GM19463 (cell line): ENCODE data around the gene TGDS.
"Not testable (repeated sequence)": the region's sequence is repeated elsewhere in the genome, so short reads cannot be mapped to it uniquely, and the experiment has no call there.

Experiments
- ATAC-seq: cut with Tn5 transposase; IDR thresholded peaks from one replicate; pipeline ENCODE4 v1.9.1; 2021; ENCODE audit warnings: mild to moderate bottlenecking, moderate library complexity; ENCODE audit not compliant: unreplicated experiment

The TGDS gene

DNA sequence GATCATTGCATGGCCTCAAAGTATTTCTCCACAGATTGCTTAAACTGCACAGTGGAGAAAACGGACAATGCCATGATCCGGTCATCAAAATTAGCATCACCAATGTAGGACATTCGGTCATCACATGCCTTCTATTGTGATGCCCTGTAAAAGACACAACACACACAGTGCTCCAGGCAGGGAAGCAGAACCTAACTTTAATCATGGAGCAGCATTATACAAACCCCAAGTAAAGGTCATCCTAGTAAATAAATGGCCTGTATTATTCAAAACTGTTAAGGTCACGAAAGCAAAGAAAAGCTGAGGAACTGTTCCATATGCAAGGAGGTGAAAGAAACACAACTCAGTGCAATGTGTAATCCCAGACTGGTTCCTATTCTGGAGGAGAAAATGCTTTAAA, 42.2 kb downstream of the TGDS start:
- ATAC-seq, result no peak

DNA sequence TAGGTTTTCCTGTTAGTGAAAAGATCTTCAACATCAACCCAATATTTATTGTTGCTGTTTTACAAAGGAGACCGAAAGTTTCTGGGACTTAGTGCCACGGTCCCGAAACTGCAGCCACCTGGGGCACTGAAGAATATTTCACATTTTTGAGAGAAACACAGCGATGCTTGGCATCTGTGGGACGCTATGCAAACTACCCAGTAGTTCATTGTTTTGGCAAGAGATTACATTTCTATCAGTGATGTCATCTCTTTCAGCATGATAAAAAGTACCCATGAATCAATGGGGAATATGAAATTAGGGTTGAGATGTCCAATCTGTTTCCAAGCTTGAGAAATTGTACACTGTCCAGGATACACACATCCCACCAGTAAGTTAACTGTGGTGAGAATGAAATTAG, 43.9 kb downstream of the TGDS start:
- no peak for ATAC-seq

DNA sequence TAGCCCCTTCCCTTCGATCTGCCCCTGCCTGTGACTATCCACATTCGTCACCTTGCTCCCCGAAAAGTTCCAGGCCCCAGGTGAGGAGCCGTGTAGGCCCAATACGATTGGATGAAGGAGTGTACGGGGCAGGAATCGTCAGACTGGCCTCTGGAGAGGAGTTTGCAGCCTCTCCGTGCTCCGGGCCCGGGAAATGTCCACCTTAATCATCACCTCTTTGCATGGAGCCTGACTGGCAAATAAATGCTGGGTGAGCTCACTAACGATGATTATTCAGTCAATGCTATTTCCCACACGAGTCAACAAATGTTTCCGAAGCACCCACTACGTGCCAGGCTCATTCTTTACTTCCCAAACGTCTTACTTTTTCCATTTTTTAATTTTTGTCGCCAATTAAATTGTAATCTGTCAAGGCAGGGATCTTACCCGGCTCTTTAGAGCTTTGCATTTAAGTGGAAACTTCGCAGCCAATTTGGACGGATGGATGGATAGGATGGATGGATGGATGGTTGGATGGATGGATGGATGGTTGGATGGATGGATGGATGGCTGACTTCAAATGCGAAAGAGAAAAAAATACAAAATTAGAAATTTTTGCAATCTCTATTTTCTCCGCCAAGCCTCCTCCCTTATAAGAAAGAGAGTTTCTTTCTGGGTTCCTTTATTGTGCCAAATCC, 45.8 kb downstream of the TGDS start:
- peak; percentile 5 for ATAC-seq

DNA sequence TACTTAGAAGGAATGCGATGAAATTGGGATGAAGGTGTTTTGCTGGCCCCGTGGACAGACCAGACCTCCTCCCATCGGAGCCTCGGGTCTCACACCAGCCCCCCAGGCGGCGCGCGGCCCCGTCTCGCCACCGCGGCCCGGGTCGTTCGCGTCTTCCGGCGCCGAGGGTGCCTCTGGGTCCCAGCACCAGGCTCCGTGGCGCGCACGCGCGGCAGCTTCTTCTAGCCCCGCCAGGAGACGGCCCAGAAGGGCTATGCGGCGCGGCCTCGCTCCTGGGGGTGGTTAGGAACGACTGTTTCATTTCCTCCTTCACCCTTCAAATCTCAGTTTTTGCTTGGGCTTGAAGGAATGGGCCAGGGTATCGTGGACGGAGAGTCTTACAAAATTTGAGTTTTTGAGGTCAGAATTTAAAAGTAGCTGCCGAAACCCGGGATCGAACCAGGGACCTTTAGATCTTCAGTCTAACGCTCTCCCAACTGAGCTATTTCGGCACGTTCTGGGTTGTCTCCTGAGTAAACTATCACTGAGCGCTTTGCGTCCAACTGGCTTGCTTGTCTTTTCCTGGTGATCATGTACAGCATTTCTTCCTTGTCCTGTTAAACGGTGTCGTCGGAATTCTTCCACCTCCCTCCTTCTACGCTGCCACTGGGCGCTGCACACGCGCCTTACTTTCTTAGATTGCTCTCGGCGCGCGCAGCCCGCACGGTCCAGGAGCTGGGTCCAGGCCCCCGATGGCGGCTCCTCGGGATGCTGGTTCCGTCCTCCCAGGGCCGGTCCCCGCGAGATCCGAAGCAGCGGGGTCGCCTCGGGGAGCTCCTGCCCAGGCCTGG, 46.5 kb downstream of the TGDS start:
- peak; percentile 88 for ATAC-seq

DNA sequence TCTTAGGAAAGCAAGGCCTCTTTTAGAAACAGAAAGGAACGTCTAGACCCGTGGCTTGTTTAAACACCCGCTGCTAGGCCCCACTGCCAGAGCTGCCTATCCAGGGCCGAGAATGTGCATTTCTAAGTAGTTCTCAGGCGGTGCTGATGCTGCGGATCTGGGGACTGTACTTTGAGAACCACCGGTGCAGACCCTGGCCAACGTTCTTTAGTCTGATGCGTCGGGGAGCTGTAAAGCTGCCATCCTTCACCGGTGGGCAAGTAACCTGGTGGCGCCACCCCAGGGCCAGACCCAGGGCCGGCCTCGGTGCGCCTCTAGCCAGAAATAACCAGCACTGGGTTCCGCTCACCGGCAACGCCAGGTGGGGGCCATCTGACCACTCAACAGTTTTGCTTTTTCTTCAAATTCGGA, 47.1 kb downstream of the TGDS start:
- ATAC-seq, result peak; percentile 44

DNA sequence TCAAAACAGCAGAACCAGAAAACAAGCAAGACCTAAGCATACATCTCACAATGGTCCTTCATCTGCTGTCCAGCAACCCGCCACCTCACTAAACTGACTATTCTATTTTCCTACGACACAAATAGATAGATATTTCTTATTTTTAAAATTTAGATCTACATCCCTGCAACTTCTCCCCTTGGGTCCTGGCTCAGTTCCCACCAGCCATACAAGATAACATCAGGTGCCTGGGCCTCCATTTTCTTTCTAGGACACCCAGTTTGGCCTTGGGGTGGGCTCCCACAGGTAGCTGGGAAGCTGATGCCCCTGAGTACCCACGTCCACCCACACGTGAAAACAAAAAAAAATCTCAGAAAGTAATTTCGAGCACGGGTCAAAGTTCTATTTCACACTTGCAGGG, 47.6 kb downstream of the TGDS start:
- ATAC-seq, result no peak

DNA sequence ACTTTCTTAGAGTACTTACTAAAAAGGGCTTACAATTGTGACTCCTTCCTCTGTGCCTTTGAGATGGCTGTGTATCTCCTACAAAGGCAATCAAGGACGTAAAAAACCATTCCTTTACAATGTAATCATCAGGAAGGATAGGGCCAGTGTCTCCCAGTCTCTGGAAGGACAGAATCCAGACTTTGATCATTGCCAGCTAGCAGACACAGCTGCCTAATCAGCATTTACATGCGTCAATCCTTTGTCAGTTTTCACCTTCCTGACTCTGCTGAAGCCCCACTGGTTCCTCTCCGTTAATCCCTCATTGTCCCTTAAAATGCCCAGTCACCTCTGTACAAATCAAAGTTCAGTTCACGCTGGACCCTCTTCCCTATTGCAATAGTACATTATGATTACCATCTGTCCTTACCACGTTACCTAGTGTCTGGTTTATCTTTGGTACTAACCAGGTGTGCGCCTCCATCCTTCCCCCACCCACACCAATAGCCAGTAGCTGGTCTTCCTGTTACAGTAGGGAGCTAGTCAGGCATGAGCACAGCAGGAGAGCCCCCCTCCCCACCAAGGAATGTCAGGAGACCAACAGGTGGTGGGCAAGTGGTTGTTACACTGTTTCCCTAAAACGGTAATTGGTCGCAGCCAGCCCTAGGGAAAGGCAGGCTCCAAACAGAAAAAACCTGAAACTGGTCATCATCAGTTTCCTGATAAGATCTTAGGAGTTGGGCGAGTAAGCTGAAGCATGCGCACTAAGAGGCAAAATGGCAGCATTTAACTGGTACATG, 49.7 kb downstream of the TGDS start:
- no peak for ATAC-seq

DNA sequence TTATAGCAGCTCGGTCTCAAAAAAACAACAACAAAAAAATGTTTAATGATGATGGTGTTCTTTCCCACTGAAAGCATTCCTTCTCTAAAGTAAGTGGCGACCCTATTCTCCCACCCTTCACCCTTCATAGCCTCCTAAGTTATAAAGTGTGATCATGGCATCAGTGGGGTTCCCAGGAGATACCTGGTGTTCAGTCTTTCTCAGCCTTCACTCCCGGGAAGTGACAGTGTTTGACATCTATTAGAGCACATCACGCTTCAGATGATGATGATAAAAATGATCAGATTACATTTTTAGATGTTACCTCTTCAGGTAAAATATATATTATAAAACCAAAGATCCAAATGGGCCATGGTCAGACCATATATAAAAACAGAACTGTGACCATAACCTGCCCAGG, 51.0 kb downstream of the TGDS start:
- no peak for ATAC-seq

DNA sequence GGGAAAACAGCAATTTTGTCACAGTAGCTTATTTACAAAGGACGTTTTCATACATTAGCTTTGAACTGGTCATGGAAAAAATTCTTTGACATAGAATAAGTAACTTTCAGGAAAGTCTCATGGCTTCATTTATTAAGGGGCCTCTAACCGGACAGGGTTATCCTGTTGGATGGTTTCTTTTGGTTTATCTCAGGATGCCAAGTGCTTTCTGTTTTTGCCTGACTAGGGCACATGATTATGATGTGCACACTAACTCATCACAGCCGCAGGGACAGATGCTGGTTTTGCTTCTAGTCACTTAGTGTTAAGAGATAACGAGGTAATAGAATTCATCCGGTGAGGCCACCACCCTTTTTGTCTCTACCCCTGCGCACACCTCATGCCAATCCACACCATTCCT, 53.0 kb downstream of the TGDS start:
- ATAC-seq, result no peak

DNA sequence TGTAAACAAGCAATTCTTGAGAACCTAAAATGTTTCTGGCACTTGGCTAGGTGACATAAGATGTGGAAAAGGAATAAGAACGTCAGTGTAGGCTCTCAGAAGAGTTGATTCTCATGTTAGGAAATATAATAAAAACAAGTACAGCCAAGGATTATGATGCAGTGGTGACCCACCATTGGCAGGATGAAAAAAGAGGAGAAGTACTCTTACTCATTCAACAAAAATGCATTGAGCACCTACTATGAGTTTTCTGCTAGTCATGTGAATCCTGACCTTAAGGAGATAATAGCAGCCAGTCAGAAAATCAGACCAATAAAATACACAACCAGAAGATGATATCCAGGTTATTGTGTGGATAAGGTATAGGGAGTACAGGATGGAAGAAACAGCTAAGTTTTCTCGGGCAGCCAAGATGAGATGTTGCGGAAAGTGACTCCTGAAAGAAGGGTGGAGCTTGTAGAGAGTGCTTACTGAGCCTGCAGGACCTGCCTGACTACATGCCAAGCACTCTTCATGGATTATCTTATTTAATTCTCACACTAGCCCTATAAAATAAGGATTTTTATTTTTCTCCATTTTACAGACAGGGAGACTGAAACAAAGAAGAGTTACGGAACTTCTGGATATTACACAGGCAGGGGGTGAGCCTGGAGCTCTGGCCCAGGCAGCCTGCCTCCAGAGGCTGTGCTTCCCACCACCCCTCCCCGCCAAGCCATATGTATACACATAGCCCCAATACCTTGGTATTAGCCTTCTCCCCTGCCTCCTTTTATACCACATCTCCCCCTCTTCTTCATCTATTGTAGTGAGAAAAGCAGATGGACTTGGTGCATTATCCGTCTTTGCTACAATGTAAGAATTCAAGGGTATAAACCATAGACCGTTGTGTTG, 58.0 kb downstream of the TGDS start:
- ATAC-seq, result no peak

DNA sequence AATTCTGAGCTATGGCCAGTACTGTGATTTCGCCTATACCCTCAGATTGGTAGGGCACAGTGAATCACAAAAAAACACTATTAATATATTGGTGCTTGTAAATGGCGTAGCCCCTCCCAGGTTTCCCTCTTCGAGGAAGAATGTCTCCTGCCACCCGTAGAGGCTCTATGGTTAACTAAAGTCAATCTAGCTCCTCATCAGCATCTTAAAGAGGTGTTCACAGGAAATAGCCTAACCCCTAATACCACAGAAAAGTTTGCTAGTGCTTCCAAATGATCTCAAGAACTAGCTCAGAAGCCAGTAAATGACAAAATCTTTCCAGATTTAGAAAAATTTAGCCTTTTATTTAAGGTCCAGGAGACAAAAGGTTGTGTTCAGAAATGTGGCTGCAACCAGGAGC, 60.2 kb downstream of the TGDS start:
- no peak for ATAC-seq

DNA sequence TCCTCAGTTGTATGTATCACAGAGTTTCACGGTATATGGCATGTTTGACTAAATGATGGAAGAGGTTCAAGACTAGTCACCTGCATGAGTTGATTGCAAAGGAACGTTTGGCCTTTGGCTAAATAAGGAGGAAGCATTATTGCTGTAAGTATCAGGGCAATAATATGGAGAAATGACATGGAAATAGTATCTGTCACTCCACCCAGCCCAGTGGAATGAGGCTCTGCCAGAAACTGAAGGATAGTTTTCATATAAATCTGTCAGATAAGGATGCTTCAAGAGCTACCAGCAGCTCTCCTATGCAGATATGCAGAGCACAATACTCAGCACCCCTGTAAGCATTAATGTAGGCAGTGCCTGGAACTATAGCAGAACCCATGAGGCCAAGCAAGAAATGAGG, 60.7 kb downstream of the TGDS start:
- no peak for ATAC-seq

DNA sequence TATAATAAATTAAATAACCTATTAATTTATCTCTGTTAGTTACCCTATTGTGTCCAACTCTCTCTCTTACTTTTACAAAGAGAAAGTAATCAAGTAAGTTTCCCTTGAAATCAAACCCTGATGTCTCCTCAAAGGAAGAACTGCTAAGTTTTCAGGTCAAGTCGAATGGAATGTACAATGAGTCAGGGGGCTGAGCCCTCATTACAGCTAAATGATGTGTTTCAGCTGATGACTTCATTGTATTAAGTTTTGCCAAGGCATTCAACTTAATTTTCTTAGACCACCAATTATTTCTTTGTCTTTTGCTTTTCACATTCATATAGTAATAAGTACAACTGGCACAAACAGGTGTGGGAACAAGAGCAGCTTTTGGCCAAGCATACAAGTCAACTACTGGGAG, 61.8 kb downstream of the TGDS start:
- ATAC-seq, result no peak

DNA sequence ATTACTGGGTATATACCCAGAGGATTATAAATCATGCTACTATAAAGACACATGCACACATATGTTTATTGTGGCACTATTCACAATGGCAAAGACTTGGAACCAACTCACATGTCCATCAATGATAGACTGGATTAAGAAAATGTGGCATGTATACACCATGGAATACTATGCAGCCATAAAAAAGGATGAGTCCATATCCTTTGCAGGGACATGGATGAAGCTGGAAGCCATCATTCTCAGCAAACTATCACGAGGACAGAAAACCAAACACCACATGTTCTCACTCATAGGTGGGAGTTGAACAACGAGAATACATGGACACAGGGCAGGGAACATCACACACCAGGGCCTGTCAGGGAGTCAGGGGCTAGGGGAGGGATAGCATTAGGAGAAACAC, 63.7 kb downstream of the TGDS start:
- not testable (repeated sequence) for ATAC-seq

DNA sequence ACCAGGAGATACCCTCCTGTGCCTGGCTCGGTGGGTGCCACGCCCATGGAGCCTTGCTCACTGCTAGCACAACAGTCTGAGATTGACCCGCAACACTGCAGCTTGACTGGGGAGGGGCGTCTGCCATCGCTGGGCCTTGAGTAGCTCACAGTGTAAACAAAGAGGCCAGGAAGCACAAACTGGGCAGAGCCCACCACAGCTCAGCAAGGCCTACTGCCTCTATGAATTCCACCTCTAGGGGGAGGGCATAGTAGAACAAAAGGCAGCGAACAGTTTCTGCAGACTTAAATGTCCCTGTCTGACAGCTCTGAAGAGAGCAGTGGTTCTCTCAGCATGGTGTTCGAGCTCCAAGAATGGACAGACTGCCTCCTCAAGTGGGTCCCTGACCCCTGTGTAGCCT, 69.0 kb downstream of the TGDS start:
- not testable (repeated sequence) for ATAC-seq

DNA sequence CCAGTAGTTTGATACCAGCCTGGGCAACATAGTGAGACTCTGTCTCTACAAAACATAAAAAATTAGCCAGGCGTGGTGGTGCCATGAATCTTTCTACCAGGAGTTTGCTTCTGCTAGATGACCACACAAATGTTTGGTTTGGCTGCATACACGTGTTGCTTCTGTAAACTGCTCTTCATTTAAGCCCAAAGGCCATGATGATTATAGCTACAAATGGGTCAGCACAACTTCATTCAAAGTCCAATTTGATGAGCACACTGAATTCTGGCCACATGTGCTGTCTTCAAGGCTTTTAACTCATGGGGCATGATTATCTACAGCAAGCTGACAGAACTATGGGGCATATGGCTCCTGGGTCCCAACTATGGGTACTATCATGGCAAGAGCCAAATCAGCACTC, 70.2 kb downstream of the TGDS start:
- no peak for ATAC-seq

DNA sequence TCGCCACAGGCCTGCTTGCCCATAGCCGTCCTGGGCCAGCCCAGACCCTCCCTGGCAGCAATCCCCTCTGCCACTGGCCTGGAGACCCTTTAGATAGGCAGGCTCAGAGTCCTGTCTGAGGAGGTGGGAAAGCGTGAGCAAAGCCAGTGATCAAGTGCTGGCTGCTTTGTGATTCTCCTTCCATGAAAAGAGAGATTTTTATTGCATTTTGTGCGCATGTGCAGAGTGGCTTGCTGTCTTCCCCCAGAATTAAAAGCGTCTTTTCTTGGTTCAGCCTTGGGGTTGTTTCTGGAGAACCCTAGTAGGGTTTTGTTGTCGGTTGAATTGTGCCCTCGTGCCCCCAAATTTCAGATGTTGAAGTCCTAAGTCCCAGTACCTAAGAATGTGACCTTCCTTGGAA, 71.5 kb downstream of the TGDS start:
- ATAC-seq, result no peak
